ENCODE results near the gene NAA16.

DNA sequence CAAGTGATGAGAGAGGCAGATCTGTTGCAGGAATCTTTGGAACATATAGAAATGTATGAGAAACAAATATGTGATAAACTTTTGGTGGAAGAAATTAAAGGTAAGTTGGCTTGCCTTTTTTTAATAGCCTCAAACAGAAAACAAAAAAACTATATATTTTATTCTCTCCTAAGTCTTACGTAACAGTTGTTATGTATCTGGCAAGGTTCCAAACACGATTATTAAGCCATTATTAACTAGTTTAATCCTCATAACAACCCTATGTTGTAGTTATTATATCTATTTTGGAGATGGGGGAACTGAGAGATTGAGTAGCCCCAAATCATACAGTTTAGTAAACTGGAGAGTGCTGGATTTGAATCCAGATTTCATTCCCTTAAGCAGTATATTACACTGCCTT, 14.7 kb downstream of the NAA16 start:
- TF ChIP-seq BCLAF1 (IDR thresholded peaks at IDR 0.05; ENCODE audit: borderline replicate concordance in 1 of 2, control insufficient read depth in 1 of 2, low read depth in 2 of 2, low read length in 1 of 2) (no peak), PRDM10 (IDR thresholded peaks at IDR 0.05; ENCODE audit: partially characterized antibody) (no peak), HMGXB4 (CRISPR knock-in tag; IDR thresholded peaks at IDR 0.05) (no peak), ZBTB40 (IDR thresholded peaks at IDR 0.05) (no peak), ZBTB40 (CRISPR knock-in tag; IDR thresholded peaks at IDR 0.05) (no peak)
- TF ChIP-seq, protein P1, sequence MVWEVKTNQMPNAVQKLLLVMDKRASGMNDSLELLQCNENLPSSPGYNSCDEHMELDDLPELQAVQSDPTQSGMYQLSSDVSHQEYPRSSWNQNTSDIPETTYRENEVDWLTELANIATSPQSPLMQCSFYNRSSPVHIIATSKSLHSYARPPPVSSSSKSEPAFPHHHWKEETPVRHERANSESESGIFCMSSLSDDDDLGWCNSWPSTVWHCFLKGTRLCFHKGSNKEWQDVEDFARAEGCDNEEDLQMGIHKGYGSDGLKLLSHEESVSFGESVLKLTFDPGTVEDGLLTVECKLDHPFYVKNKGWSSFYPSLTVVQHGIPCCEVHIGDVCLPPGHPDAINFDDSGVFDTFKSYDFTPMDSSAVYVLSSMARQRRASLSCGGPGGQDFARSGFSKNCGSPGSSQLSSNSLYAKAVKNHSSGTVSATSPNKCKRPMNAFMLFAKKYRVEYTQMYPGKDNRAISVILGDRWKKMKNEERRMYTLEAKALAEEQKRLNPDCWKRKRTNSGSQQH (CRISPR knock-in tag; IDR thresholded peaks at IDR 0.05) = no peak
